CD14-positive monocyte (primary cell): Measurements from ENCODE around the gene TAS2R3. TPM values are rescaled to one million over a fixed set of nuclear protein-coding genes. Genes with fewer than 3 reads are reported as not detected.

Experiments used
- DNase-seq, 3 donors: peaks; one replicate each; pipeline ENCODE4 v3.0.0-alpha.2; 2011 to 2022
- H2AFZ ChIP-seq: 2 replicates; pipeline ENCODE4 v1.6.0; 2012; ENCODE audit warnings: mild to moderate bottlenecking, low read depth, low read length, inconsistent platforms; ENCODE audit not compliant: insufficient read depth, poor library complexity, severe bottlenecking
- H3K27ac ChIP-seq, 2 donors: 1 replicate in 1 of 2; 2 replicates in 1 of 2; pipeline ENCODE4 v1.5.1; 2012 to 2013; ENCODE audit warnings: low read length in 2 of 2, control low read depth in 1 of 2, inconsistent platforms in 1 of 2, low read depth in 1 of 2, mild to moderate bottlenecking in 1 of 2
- H3K27me3 ChIP-seq, 2 donors: one replicate each; pipeline versions ENCODE4 v1.6.0 to v1.6.1; 2011 to 2013; ENCODE audit warnings: low read length in 2 of 2; ENCODE audit not compliant: control insufficient read depth in 2 of 2, insufficient read depth in 2 of 2
- H3K36me3 ChIP-seq, 2 donors: replicated peaks in 1 of 2; 1 replicate in 1 of 2; 2 replicates in 1 of 2; pipeline versions ENCODE4 v1.5.1 to v1.6.1; 2012 to 2013; ENCODE audit warnings: low read length in 2 of 2, control low read depth in 1 of 2, inconsistent platforms in 1 of 2, mild to moderate bottlenecking in 1 of 2; ENCODE audit not compliant: insufficient read depth in 2 of 2, control insufficient read depth in 1 of 2
- H3K4me1 ChIP-seq, 2 donors: 1 replicate in 1 of 2; 2 replicates in 1 of 2; pipeline versions ENCODE4 v1.5.1 to v1.6.1; 2012 to 2013; ENCODE audit warnings: low read length in 2 of 2, control low read depth in 1 of 2, inconsistent platforms in 1 of 2, mild to moderate bottlenecking in 1 of 2, moderate library complexity in 1 of 2; ENCODE audit not compliant: insufficient read depth in 2 of 2, control insufficient read depth in 1 of 2
- H3K4me2 ChIP-seq: replicated peaks from 2 replicates; pipeline ENCODE3; 2012; ENCODE audit warnings: low read length, moderate library complexity, mild to moderate bottlenecking; ENCODE audit not compliant: poor library complexity, severe bottlenecking; ENCODE audit errors: extremely low read depth
- H3K4me3 ChIP-seq, 3 experiments: fragments of 200-600 bp in 1 of 3; sonication (generic) in 1 of 3; replicated peaks in 1 of 3; 1 replicate in 2 of 3; 2 replicates in 1 of 3; pipeline ENCODE4 v1.5.1; 2011 to 2013; ENCODE audit warnings: low read length in 3 of 3, mild to moderate bottlenecking in 3 of 3, control low read depth in 2 of 3, low read depth in 2 of 3, inconsistent platforms in 1 of 3, moderate library complexity in 1 of 3
- H3K79me2 ChIP-seq: 2 replicates; pipeline ENCODE4 v1.6.0; 2012; ENCODE audit warnings: mild to moderate bottlenecking, control low read depth, inconsistent platforms, low read length, moderate library complexity; ENCODE audit not compliant: insufficient read depth
- H3K9ac ChIP-seq: 2 replicates; pipeline ENCODE4 v1.6.0; 2017; ENCODE audit warnings: low read length, mild to moderate bottlenecking; ENCODE audit not compliant: insufficient read depth, poor library complexity, severe bottlenecking
- H3K9me3 ChIP-seq, 2 donors: replicated peaks in 1 of 2; 1 replicate in 1 of 2; 2 replicates in 1 of 2; pipeline versions ENCODE4 v1.5.1 to v1.6.1; 2012 to 2013; ENCODE audit warnings: low read length in 2 of 2, control low read depth in 1 of 2; ENCODE audit not compliant: control insufficient read depth in 1 of 2, insufficient read depth in 1 of 2
- H4K20me1 ChIP-seq: 2 replicates; pipeline ENCODE4 v1.6.0; 2012; ENCODE audit warnings: mild to moderate bottlenecking, low read length, control low read depth, moderate library complexity; ENCODE audit not compliant: insufficient read depth
- H3K27ac Mint-ChIP-seq, 7 donors: one replicate each; pipeline ENCODE4 v1.8.0; 2020; ENCODE audit warnings: mild to moderate bottlenecking in 7 of 7, mixed read lengths in 7 of 7, moderate library complexity in 6 of 7, inconsistent platforms in 2 of 7
- H3K27me3 Mint-ChIP-seq, 3 donors: one replicate each; pipeline ENCODE4 v1.8.0; 2021 to 2022; ENCODE audit warnings: low read depth in 3 of 3, mild to moderate bottlenecking in 3 of 3, mixed read lengths in 3 of 3, moderate library complexity in 3 of 3, inconsistent platforms in 1 of 3
- H3K36me3 Mint-ChIP-seq, 2 donors: one replicate each; pipeline ENCODE4 v1.8.0; 2020; ENCODE audit warnings: mixed read lengths in 2 of 2, inconsistent platforms in 1 of 2, mild to moderate bottlenecking in 1 of 2
- H3K4me1 Mint-ChIP-seq: one replicate; pipeline ENCODE4 v1.8.0; 2020; ENCODE audit warnings: mild to moderate bottlenecking, mixed read lengths
- H3K4me3 Mint-ChIP-seq, 2 donors: one replicate each; pipeline ENCODE4 v1.8.0; 2020; ENCODE audit warnings: mild to moderate bottlenecking in 2 of 2, mixed read lengths in 2 of 2, moderate library complexity in 1 of 2
- H3K9me3 Mint-ChIP-seq, 7 donors: one replicate each; pipeline ENCODE4 v1.8.0; 2020 to 2022; ENCODE audit warnings: mixed read lengths in 7 of 7, mild to moderate bottlenecking in 6 of 7, moderate library complexity in 6 of 7, inconsistent platforms in 2 of 7
- CTCF ChIP-seq: fragments of 200-600 bp; IDR thresholded peaks from one replicate; pipeline ENCODE4 v1.8.0; 2022; ENCODE audit warnings: antibody characterized with exemption, mild to moderate bottlenecking
- WGBS: methylation state at CpG from one replicate; pipeline ENCODE4 v1.1.5; 2013; ENCODE audit warnings: missing lambda C conversion rate; ENCODE audit not compliant: insufficient coverage; 5-methylcytosine and 5-hydroxymethylcytosine counted together
- intact Hi-C, 2 donors: fragments of 100-400 bp; cut with micrococcal nuclease; formaldehyde crosslinking; loops; one replicate each; pipeline versions ENCODE4 v1.15.0 to v1.15.1; 2023
- polyA plus RNA-seq, 3 donors: library from polyadenylated mRNA; depleted of rRNA in 1 of 3; unstranded in 2 of 3; stranded (reverse) in 1 of 3; fragments of 300-500 nt in 2 of 3; fragments of >200 nt in 1 of 3; fragmentation: Illumina TruSeq in 2 of 3; gene quantifications; 1 replicate in 2 of 3; 2 replicates in 1 of 3; pipeline ENCODE4 v1.2.3, GENCODE V29; 2012 to 2021

Gene TAS2R3
- polyA plus RNA-seq, 3 donors: not detected

GRCh38 chr7:141717450-141717849 is 46.4 kb upstream of the TAS2R3 start:
- Histone ChIP-seq H3K4me3 (no peak overlapping the region), H3K27me3 (no peaks in the 10 kb centered on the region), H2AFZ (no peak overlapping the region), H4K20me1 (no peaks in the 10 kb centered on the region), H3K27ac (no peak overlapping the region), H3K79me2 (no peaks in the 10 kb centered on the region), H3K9ac (no peak overlapping the region), H3K4me2 (no peak overlapping the region), H3K9me3 (no peaks in the 10 kb centered on the region), H3K36me3 (no peaks in the 10 kb centered on the region), H3K4me1 (no peaks in the 10 kb centered on the region)
- DNase-seq: no peak
- Mint-ChIP-seq H3K27ac (no peak overlapping the region), H3K9me3 (no peaks in the 10 kb centered on the region), H3K4me3 (no peak overlapping the region), H3K4me1 (no peaks in the 10 kb centered on the region), H3K27me3 (peaks cover 0 to 3% (median 1%) of the 10 kb centered on the region in 3 donors), H3K36me3 (no peaks in the 10 kb centered on the region)
- WGBS: no CpG with 5 or more reads among the region's 1 CpG
- intact Hi-C loops: no loop called here
- no peak for TF ChIP-seq CTCF

- H3K36me3 Mint-ChIP-seq: no peaks in the 10 kb centered on the region
- intact Hi-C loops: no loop called here
- Histone ChIP-seq H3K4me2 (no peak overlapping the region), H3K27ac (no peak overlapping the region), H4K20me1 (no peaks in the 10 kb centered on the region), H3K4me1 (no peaks in the 10 kb centered on the region), H3K79me2 (no peaks in the 10 kb centered on the region), H3K4me3 (no peak overlapping the region), H3K9me3 (no peaks in the 10 kb centered on the region), H3K27me3 (no peaks in the 10 kb centered on the region), H2AFZ (no peak overlapping the region), H3K9ac (no peak overlapping the region), H3K36me3 (no peaks in the 10 kb centered on the region)
- no CpG with 5 or more reads among the region's 2 CpGs for WGBS
- DNase-seq: no peak
- TF ChIP-seq CTCF: no peak
- H3K9me3 Mint-ChIP-seq: no peaks in the 10 kb centered on the region
- no peaks in the 10 kb centered on the region for H3K4me1 Mint-ChIP-seq
- H3K27me3 Mint-ChIP-seq: peaks cover 0 to 1% (median 0%) of the 10 kb centered on the region in 3 donors
- H3K27ac Mint-ChIP-seq: no peak overlapping the region
- no peak overlapping the region for H3K4me3 Mint-ChIP-seq
Observed at GRCh38 chr7:141722529-141722928, 41.4 kb upstream of the TAS2R3 start.
